Smooth muscle cell (in vitro differentiated cells): Measurements from ENCODE around the gene IL22RA1. TPM values are rescaled to one million over a fixed set of nuclear protein-coding genes. Genes with fewer than 3 reads are reported as not detected.

Experiments
- DNase-seq: peaks from one replicate; lab custom pipeline; 2025; ENCODE audit not compliant: unreplicated experiment; lab: John Stamatoyannopoulos, UW
- H2AFZ ChIP-seq: fragments of 200-600 bp; sonication (generic); 2 replicates; pipeline ENCODE4 v1.6.0; 2016; ENCODE audit warnings: antibody characterized with exemption, low read depth, mild to moderate bottlenecking
- H3F3A ChIP-seq: fragments of 200-600 bp; sonication (generic); 2 replicates; pipeline ENCODE4 v1.6.0; 2017; ENCODE audit warnings: antibody characterized with exemption, low read depth
- H3K27ac ChIP-seq: fragments of 200-600 bp; sonication (generic); 2 replicates; pipeline ENCODE4 v1.5.1; 2016; ENCODE audit warnings: low read depth, mild to moderate bottlenecking
- H3K27me3 ChIP-seq: fragments of 200-600 bp; sonication (generic); 2 replicates; pipeline ENCODE4 v1.6.1; 2016; ENCODE audit warnings: low read depth, mild to moderate bottlenecking
- H3K36me3 ChIP-seq: fragments of 200-600 bp; sonication (generic); 2 replicates; pipeline ENCODE4 v1.5.1; 2016; ENCODE audit warnings: low read depth
- H3K4me1 ChIP-seq: fragments of 200-600 bp; sonication (generic); 2 replicates; pipeline ENCODE4 v1.5.1; 2016; ENCODE audit warnings: low read depth
- H3K4me2 ChIP-seq: fragments of 200-600 bp; sonication (generic); 2 replicates; pipeline ENCODE4 v1.6.0; 2016; ENCODE audit warnings: mild to moderate bottlenecking
- H3K4me3 ChIP-seq: fragments of 200-600 bp; sonication (generic); 2 replicates; pipeline ENCODE4 v1.5.1; 2016; ENCODE audit warnings: mild to moderate bottlenecking
- H3K79me2 ChIP-seq: fragments of 200-600 bp; sonication (generic); 2 replicates; pipeline ENCODE4 v1.6.0; 2016; ENCODE audit warnings: low read depth, mild to moderate bottlenecking
- H3K9ac ChIP-seq: fragments of 200-600 bp; sonication (generic); 2 replicates; pipeline ENCODE4 v1.6.0; 2016; ENCODE audit warnings: low read depth
- H3K9me3 ChIP-seq: fragments of 200-600 bp; sonication (generic); replicated peaks from 2 replicates; pipeline ENCODE4 v1.5.1; 2016; ENCODE audit warnings: low read depth
- H4K20me1 ChIP-seq: fragments of 200-600 bp; sonication (generic); 2 replicates; pipeline ENCODE4 v1.6.0; 2016; ENCODE audit warnings: low read depth
- CTCF ChIP-seq: fragments of 200-600 bp; sonication (generic); IDR thresholded peaks from 2 replicates; pipeline ENCODE4 v1.5.1; 2017; ENCODE audit warnings: borderline replicate concordance, mild to moderate bottlenecking, antibody characterized with exemption; ENCODE audit not compliant: insufficient read depth, poor library complexity, severe bottlenecking
- WGBS: methylation state at CpG from one replicate; pipeline ENCODE4 v1.1.7; 2016; ENCODE audit warnings: low lambda C conversion rate; 5-methylcytosine and 5-hydroxymethylcytosine counted together
- polyA plus RNA-seq: library from polyadenylated mRNA; unstranded; fragments of >200 nt; fragmentation: Nextera tagmentation; extraction: Ambion mirVana; gene quantifications from 2 replicates; pipeline ENCODE4 v1.2.1, GENCODE V29; 2016
- total RNA-seq: library from RNA; depleted of rRNA; stranded (reverse); fragments of >200 nt; gene quantifications from 2 replicates; pipeline ENCODE4 v1.2.3, GENCODE V29; 2014

IL22RA1 gene
- total and polyA plus RNA-seq, 2 experiments from 2014 or later = 0.40 TPM; not detected in 1

- 92% methylated on average over 13 of the region's 13 CpGs for WGBS
These were observed 41.8 kb downstream of the IL22RA1 start for GRCh38 chr1:24100945-24101737.

GRCh38 chr1:24098943-24099638, 43.8 kb downstream of the IL22RA1 start:
- no peak overlapping the region for H2AFZ ChIP-seq
- 95% methylated on average over 12 of the region's 12 CpGs for WGBS
- H3K79me2 ChIP-seq = no peaks in the 10 kb centered on the region
- no peak overlapping the region for H3K9ac ChIP-seq
- no peaks in the 10 kb centered on the region for H4K20me1 ChIP-seq
- H3K4me1 ChIP-seq = no peaks in the 10 kb centered on the region
- no peaks in the 10 kb centered on the region for H3K36me3 ChIP-seq
- no peak overlapping the region for H3K27ac ChIP-seq
- DNase-seq = no peak
- H3K4me3 ChIP-seq = no peak overlapping the region
- TF ChIP-seq CTCF = no peak
- H3K4me2 ChIP-seq = no peak overlapping the region
- H3K9me3 ChIP-seq = no peaks in the 10 kb centered on the region
- H3F3A ChIP-seq = no peaks in the 10 kb centered on the region
- H3K27me3 ChIP-seq = no peaks in the 10 kb centered on the region

More at GRCh38 chr1:24100945-24101737, 41.8 kb downstream of the IL22RA1 start:
- no peaks in the 10 kb centered on the region for H3K9me3 ChIP-seq
- no peak overlapping the region for H3K27ac ChIP-seq
- H4K20me1 ChIP-seq = no peaks in the 10 kb centered on the region
- no peak for TF ChIP-seq CTCF
- H2AFZ ChIP-seq = no peak overlapping the region
- H3K4me2 ChIP-seq = no peak overlapping the region
- no peak for DNase-seq
- no peak overlapping the region for H3K4me3 ChIP-seq
- H3K36me3 ChIP-seq = no peaks in the 10 kb centered on the region
- H3K79me2 ChIP-seq = no peaks in the 10 kb centered on the region
- H3F3A ChIP-seq = no peaks in the 10 kb centered on the region
- H3K4me1 ChIP-seq = no peaks in the 10 kb centered on the region
- no peaks in the 10 kb centered on the region for H3K27me3 ChIP-seq
- H3K9ac ChIP-seq = no peak overlapping the region

GRCh38 chr1:24098102-24098501, 44.8 kb downstream of the IL22RA1 start:
- no peak overlapping the region for H3K9ac ChIP-seq
- H3K27me3 ChIP-seq = no peaks in the 10 kb centered on the region
- no peaks in the 10 kb centered on the region for H3K9me3 ChIP-seq
- H2AFZ ChIP-seq = no peak overlapping the region
- 88% methylated on average over 5 of the region's 5 CpGs for WGBS
- no peaks in the 10 kb centered on the region for H3K79me2 ChIP-seq
- H3K4me2 ChIP-seq = no peak overlapping the region
- no peak for DNase-seq
- no peak for TF ChIP-seq CTCF
- H3K27ac ChIP-seq = no peak overlapping the region
- H3F3A ChIP-seq = no peaks in the 10 kb centered on the region
- H3K36me3 ChIP-seq = no peaks in the 10 kb centered on the region
- H3K4me1 ChIP-seq = no peaks in the 10 kb centered on the region
- H4K20me1 ChIP-seq = no peaks in the 10 kb centered on the region
- H3K4me3 ChIP-seq = no peak overlapping the region

- no peak for TF ChIP-seq CTCF
- Histone ChIP-seq H3K79me2 (no peaks in the 10 kb centered on the region), H3K36me3 (no peaks in the 10 kb centered on the region), H3K4me1 (no peaks in the 10 kb centered on the region), H3K27ac (no peak overlapping the region), H3F3A (no peaks in the 10 kb centered on the region), H3K9me3 (no peaks in the 10 kb centered on the region), H2AFZ (no peak overlapping the region), H3K4me3 (no peak overlapping the region), H3K4me2 (no peak overlapping the region), H3K27me3 (no peaks in the 10 kb centered on the region), H3K9ac (no peak overlapping the region), H4K20me1 (no peaks in the 10 kb centered on the region)
- 92% methylated on average over 11 of the region's 11 CpGs for WGBS
- no peak for DNase-seq
These were observed 45.3 kb downstream of the IL22RA1 start for GRCh38 chr1:24097663-24098062.
